HT-29 (cell line): ENCODE data around the gene SPAG16. TPM values are rescaled to one million over a fixed set of nuclear protein-coding genes. Genes with fewer than 3 reads are reported as not detected.
A peak's percentile ranks its signal among the peaks of the same experiment; 100 is the strongest.
"Not testable (repeated sequence)": the region's sequence is repeated elsewhere in the genome, so short reads cannot be mapped to it uniquely, and the experiment has no call there.

ENCODE experiments used
- DNase-seq: peaks from one replicate; pipeline ENCODE4 v3.0.0-alpha.2; 2015; ENCODE audit warnings: low spot score
- total RNA-seq: library from RNA; depleted of rRNA; stranded (reverse); fragments of >200 nt; shearing (Covaris generic); gene quantifications from 2 replicates; pipeline ENCODE4 v1.2.3, GENCODE V29; 2014

The SPAG16 gene
- total RNA-seq, 1 experiment from 2014 or later, result 16.2 TPM

DNA sequence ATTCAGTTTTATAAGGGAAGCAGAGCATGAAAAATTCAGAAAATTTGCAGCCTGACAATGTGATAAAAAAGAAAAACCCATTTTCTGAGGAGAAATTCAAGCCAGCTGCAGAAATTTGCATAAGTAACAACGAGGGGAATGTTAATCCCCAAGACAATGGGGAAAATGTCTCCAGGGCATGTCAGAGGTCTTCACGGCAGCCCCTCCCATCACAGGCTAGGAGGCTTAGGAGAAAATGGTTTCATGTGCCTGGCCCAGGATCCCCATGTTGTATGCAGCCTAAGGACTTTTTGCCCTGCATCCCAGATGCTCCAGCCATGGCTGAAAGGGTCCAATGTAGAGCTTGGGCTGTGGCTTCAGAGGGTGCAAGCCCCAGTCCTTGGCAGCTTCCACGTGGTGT, 714.7 kb downstream of the SPAG16 start:
- DNase-seq, result not testable (repeated sequence)

DNA sequence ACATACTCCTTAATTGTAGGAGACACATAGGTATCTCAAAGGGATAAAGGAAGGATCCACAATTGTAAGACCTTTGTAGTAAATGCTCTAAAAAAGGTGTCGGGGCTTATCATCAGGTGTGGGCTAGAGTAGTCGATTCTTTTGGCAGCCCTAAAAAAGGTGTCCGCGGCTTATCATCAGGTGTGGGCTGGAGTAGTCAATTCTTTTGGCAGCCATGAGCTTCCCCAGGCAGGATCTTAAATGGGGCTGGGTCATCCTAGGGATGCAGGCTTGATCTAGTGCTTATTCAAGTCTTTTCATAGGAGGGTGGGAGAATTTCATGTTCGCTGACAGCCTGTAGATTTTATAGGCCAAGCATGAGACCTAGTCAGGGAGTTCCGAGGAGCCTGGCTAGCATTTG, 720.2 kb downstream of the SPAG16 start:
- no peak for DNase-seq

DNA sequence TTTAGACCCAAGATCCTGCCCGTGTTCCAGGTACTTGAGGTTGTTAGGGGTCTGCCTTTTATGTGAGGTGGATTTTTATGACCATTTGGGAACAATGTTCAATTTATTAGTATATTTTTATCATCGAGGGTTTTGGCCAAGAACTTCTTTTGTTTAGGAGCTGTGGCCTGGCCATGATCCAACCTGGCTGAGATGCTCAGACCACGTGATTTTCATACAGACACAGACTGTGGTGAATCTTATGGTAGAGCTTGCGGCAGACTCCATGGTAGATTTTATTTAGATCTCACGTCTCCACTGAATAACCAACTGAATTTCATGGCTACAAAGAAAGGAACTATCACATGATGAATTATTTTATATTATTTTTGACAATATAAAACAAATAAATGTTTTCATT, 721.1 kb downstream of the SPAG16 start:
- no peak for DNase-seq

DNA sequence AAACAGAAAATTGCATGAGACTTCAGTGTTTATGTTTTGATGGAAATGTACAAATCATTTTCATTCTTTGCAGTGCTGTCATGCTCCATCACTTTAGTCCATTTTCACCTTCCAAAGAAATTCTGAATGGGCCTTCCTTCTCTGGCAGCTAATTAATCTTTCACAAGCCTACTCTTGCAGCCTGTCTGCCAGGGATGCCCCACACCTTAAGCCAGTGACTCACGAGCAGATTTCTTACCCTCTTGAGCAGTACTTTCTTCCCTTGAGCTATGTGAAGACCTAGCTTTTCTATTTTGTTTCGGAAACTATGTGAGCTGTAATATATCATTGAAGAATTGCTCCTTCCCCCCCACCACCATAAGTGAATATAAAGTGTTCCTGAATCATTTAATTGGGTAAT, 722.3 kb downstream of the SPAG16 start:
- DNase-seq, result no peak

DNA sequence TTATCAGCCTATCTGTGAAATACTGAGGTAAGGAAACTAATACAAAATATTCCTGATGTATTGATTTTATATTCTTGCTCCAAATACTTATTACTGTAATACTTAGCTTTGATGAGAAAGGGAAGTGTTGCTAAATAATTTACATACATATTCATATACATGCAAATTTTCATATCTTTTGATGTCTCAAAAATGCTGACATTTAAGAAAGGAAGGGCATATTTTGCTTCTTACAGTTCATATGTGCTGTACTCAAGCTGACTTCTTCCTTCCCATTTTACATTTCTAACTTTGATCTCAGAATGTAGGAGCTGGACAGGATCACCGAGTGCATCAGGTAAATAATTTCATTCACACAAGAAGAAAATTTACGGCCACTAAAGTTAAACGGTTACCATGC, 727.4 kb downstream of the SPAG16 start:
- DNase-seq, result no peak

DNA sequence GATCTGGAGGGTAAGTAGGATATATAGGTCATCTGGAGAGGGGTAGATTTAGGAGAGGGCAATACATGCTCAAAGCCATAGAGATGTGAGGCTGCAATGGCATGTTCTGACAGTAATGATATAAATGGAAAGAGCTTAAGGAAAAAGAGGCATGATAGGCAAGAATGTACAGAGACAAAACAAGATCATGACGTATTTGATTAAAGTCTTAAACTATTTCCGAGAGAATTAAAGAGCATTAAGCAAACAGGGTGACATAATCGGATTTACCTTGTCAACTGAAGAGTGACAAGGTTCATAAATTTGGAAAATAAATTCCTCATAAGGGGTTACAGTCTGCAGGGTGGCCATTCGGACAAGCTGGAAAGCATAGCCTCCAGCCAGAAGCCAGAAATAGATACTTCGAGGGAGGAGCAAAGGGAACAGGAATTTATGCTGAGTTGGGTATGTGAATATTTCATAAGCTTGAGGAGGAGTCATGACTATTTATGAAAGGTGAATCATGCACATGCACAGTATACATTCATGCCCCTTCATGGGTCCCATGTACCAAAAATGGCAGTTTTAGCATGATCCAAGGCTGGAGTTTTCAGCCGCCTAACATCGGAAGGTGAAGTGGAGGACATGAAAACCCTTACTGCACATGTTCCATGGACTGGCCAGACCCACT, 730.4 kb downstream of the SPAG16 start:
- DNase-seq, result no peak

DNA sequence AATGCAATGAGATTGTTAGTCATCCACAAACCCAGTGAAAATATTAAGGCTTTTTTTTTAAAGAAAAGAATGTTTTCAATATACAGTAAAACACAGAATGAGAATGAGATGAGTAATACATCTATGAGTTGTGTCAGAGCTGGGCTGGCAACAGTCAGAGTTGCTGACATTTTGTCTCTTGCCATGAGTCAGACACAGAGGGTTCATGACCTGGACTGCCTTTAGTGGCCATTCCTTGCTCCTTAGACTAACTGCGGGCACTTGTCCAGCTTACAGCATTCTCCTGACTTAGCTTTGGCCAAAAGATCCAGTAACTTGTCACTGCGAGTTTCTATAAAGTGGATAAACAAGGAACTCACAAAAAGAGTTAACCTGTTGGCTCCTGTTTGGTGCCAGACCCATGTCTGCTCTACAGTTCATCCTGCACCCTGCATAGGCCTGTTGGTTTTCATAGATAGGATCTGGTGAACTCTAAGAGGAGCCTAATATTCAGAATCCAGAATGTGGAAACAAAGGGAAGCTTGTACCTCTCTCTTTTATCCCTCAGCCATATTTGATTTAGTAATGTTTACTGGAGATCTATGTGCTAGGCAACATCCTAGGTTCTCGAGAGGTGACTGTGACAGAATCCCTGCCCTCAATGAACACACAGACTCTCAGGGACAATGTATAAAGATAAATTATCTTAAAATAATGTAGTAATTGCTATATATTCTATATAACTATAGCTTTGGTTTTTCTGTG, 735.1 kb downstream of the SPAG16 start:
- peak; percentile 58 for DNase-seq

DNA sequence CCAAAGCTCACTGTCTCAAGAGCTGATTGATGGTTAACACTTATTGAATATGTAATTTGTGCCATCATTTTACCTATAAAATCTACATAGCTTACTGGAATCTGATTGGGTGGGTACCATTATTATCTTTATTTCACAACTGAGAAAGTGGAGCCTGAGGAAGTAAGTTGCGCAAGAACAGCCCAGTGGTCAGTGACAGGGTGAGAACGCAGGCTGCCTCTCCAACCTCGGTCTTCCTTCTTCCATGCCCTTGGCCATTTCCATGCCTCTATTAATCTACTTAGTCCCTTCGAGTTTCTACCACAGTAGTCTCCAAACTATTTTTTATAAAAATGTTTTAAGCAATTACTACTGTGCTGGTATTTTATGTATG, 735.7 kb downstream of the SPAG16 start:
- no peak for DNase-seq

DNA sequence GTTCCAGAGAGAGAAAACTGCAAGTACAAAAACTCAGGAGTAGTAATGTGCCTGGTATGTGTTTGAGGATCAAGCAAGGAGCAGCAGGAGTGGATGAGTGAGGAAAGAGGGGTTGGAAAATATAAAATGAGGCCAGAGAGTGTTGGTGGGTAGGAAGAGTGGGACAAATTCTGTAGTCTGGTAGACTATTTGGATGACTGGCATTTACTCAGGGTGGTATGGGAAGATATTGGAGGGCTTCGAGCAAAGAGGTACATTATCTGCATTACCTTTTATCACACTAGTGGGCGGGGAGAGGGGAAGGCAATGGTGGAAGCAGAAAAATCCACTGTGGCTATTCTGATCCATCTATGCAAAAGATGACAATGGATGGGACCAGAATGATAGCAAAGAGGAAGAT, 744.9 kb downstream of the SPAG16 start:
- no peak for DNase-seq

DNA sequence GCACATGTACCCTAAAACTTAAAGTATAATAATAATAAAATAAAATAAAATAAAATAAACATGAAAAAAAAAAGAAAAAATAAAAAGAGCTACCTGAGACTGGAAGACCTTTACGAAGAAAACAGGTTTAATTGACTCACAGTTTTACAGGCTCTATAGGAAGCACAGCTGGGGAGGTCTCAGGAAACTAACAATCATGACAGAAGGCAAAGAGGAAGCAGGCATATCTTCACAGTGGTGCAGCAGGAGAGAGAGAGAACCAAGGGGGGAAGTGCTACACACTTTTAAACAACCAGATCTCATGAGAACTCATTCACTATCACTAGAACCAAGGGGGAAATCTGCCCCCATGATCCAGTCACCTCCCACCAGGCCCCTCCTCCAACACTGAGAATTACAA, 747.3 kb downstream of the SPAG16 start:
- no peak for DNase-seq

DNA sequence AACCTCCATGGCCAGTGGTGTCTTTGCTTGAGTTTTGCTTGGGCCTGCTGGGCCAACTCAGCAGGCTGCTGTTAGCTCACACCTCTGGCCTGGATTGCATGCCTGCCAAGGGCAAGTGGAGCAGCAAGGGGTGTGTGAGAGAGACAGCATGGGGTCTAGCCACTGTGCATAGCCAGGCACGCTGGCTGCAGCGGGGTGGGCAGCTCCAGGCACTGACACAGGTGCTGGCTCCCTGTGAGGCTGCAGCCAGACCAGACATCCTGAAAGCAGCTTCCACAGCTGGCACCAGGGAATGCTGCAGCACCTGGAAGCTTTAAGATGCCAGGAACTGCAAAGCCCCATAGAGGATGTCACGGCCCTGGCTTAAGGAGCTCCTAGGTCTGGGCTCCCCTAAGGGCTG, 750.2 kb downstream of the SPAG16 start:
- no peak for DNase-seq

DNA sequence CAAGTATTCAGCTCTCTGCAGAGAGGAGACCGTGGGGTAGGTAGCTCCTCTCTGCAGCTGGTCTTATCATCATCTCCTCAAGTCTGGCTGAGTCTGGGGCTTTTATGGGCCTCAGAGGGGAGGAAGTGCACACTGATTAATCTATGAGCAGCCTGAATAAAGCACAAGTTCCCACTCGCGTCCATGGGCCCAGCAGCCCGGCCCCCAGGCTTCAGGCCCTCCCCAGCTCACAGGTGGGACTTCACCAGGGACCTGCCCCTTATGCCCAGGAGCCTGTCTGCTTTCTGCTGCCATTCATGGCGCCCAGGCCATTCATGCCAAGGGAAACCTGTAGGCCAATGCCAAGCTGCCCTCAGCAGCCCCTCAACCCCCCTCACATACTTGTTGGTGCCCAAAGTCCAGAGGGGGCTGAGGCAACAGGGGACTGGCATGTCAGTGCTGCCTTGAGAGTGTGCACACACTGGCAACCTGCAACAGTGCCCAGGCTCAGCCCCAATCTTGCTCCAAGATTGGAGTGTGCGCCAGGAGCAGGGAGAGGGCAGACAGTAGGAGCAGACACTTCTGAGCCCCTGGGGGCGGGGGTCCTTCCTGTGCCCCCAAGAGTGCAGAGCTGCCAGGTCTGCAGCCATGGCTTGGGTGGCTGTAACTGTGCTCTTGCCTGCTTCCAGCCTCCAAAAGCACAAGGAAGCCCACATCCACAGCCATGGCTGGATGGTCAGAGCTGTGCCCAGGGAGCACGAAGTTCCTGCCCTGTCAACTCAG, 751.0 kb downstream of the SPAG16 start:
- DNase-seq, result no peak

DNA sequence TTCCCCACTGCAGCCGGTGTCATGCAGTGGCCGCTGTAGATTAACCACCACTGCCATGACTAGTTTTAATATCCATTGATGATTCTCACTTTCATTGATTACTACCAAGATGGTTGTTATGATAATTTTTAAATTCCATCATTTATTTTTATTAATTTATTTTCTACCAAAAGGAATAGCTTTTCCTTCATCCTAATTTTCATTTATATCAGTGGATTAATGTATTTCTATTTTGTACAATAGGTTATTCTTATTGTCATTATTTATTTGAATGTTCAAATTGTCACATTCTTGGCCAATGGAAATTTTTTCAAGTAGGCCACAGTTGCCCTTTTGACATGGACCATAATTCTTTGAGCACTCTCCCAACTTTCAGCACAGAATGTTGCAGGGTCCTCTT, 751.7 kb downstream of the SPAG16 start:
- no peak for DNase-seq

DNA sequence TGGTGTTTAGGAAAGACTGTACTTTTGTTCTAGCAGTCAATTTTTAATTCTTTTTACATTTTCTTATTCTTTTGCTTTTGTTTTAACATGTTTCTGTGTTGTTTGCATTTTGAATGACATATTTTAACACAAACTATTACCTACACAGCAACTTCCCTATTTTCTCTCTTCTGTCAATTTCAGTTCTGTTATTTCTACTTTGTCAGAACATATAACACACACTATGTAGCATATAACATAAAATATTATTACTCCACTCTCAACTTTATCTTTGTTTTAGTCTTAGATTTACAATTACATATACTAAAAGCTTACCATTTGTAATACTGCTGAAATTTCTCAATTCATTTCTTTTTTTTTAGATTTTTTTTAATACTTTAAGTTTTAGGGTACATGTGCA, 753.9 kb downstream of the SPAG16 start:
- no peak for DNase-seq

DNA sequence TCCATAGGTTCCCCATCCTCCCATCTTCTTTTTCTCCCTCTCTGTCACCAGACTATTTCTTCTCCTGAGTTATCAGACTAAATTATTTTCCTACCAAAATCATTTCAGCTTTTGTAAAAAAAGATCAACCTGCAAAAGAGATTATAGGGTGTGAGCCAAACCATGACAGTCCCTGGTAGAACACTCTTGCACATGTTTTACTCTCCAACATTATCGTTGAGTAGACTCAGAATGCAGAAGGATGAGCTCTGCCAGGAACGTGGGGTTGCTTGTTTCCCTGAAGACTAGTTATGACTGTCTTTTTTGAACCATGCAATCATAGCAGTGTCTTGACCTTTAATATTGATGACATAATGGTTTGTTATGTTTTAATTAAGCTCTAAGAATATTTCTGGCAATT, 766.5 kb downstream of the SPAG16 start:
- no peak for DNase-seq

DNA sequence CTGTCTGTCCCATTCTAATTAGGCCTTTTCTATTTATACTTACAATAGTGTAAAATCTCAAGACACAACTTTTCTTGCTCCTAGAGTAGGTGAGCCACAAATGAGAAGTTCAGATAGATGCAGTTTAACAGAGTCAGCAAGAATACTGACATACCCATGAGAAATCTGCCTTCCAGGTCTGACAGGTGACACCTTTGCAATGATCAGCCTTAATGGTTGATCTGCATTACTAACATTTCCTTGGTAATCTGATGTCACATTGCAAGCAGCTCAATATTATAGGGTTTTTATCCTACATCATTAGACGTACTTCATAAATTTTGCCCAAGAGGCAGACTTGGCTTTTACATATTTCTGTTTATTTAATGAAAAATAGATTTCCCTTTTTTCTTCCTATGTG, 767.3 kb downstream of the SPAG16 start:
- no peak for DNase-seq

DNA sequence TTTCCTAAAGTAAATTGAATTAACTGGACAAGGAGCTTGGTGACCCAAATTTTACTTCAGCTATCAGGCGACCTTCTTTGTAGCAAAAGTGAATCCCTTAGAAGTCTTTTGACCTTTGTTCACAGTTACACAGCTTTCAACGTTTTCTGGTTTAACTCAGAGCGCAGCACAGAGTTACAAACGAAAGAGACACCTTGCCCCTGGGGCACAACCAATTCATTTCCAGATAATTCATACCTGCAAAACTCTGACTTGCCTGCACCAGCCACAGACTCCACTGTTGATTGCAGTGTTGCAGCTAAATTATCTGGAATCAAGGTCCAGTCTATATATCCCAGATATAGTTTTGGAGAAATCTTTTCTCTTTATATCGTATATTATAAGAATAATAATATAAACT, 768.0 kb downstream of the SPAG16 start:
- no peak for DNase-seq

DNA sequence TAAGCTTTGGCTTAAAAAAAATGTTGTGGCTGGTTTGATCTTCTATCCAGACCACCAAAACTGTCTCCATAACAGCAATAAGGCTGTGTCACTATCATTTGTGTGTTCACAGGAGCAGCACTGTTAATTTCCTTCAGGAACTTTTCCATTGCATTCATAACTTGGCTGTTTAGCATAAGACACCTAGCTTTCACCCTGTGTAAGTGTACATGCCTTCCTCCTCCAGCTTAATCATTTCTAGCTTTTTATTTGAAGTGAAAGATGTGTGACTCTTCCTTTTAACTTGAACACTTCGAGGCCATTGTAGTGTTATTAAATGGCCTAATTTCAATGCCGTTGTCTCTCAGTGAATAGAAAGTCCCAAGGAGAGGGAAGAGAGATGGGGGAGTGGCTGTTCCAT, 773.7 kb downstream of the SPAG16 start:
- DNase-seq, result no peak

DNA sequence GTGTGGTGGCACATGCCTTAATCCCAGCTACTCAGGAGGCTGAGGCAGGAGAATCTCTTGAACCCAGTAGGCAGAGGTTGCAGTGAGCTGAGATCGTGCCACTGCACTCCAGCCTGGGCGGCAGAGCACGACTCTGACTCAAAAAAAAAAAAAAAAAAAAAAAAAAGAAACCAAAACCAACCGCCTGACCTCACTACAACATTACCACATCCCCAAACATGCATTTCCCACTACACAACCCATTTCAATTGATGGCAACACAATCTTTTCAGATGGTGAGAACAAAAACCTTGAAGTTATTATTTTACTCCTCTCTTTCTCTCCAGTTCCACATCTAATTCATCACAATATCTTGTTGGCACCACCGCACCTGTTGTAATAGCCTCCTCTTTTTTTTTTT, 778.0 kb downstream of the SPAG16 start:
- DNase-seq, result not testable (repeated sequence)

DNA sequence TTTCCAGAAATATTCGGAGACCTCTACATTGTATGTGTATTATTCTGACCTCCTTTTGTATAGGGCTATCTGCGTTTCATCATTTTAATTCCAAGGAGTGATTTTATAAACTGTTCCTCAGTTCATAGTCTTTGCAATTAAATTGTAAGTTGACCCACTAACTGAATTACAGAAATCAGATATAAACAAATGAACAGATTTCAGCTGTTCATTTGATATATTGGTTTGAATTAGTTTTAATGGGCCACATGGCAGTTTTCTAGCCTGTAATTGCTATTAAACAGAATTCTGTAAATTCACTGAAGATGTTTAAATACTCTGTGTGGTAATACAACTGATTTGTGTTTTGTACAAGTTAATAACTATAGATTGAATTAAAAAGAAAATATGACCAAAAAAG, 780.2 kb downstream of the SPAG16 start:
- no peak for DNase-seq

DNA sequence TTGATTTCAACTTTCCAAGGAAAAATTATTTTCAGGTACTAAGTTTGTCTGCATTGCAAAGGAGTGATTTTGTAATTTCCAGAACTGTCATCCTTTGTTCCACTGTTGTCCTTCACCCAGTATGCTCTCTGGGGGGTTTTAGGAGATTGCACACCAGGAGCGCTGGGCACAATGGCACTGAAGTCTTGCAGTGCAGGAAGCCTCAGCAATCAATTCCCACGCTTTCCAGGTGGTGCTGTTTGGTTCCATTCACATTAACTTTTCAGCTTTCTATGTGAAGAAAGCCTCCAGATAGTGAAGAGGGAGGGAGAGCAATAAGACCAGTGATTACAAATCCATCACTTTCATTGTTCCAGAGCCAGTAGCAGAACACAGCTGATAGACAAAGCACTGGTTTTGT, 782.6 kb downstream of the SPAG16 start:
- no peak for DNase-seq

DNA sequence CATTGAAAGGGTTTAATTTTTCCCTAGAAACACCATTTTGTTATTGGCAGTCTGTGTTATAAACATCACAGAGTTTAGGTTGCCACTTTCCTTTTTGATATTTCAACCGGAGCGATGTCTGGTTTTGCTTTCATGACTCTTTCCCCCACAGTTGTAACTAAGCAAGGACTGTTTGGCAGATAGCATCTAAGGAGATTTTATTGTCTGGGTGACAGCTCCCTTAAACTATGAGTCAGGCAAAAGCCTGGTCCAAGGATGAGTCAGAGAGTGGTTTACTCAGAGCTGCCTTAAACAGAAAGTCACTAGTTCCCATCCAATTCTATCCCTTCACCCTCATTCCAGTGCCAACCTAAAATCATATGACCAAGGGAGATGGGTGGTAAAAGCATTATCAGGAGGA, 785.0 kb downstream of the SPAG16 start:
- peak; percentile 74 for DNase-seq

DNA sequence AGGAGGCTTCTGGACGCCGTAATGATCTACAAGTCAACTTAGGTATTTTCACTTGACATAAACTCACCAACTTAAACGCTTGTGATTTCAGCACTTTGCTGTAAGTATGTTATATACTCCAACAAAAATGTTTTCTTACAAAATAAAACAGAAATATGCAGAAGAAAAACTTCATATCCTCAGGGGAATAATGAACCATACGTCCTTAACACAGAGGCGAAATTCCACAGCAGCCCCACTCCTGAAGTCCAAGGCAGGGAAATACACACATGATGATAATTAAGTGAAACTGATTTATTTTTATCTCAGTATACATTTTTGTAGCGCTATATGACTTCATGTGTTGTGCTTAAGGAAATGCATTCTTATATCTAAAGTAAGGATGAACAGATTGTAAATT, 791.2 kb downstream of the SPAG16 start:
- DNase-seq, result no peak
